Measurements from ENCODE around the gene PRR33.

GRCh38 chr11:1908618-1909017, 16.9 kb upstream of the PRR33 start:
- peak in 1 of 2 donors; percentile 16 for TF ChIP-seq POLR2A (IDR thresholded peaks at IDR 0.05)
- TF ChIP-seq, protein P1, sequence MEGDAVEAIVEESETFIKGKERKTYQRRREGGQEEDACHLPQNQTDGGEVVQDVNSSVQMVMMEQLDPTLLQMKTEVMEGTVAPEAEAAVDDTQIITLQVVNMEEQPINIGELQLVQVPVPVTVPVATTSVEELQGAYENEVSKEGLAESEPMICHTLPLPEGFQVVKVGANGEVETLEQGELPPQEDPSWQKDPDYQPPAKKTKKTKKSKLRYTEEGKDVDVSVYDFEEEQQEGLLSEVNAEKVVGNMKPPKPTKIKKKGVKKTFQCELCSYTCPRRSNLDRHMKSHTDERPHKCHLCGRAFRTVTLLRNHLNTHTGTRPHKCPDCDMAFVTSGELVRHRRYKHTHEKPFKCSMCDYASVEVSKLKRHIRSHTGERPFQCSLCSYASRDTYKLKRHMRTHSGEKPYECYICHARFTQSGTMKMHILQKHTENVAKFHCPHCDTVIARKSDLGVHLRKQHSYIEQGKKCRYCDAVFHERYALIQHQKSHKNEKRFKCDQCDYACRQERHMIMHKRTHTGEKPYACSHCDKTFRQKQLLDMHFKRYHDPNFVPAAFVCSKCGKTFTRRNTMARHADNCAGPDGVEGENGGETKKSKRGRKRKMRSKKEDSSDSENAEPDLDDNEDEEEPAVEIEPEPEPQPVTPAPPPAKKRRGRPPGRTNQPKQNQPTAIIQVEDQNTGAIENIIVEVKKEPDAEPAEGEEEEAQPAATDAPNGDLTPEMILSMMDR (IDR thresholded peaks at IDR 0.05): no peak

Measured in heart left ventricle (tissue), 13 donors.